ENCODE results near the gene ACP2. TPM values are rescaled to one million over a fixed set of nuclear protein-coding genes. Genes with fewer than 3 reads are reported as not detected.

The ACP2 gene
- total RNA-seq, 1 experiment from 2014 or later: 18.7 TPM

DNA sequence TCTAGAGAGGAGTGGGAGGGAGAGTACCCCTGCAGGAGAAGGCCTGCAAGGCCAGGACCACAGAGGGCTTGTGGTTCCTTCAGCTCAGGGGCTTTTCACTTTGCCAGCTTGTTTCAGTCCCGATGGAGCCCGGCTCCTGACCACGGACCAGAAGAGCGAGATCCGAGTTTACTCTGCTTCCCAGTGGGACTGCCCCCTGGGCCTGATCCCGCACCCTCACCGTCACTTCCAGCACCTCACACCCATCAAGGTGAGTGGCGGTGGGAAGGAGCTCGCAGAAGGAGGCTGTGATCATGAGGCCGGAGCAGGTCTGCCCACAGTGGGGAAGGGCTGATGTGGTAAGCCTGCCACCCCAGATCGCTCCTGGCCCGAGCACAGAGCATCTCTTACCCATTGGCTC, 13.5 kb downstream of the ACP2 start:
- TF ChIP-seq AR (CRISPR knock-in tag; IDR thresholded peaks at IDR 0.05) (no peak), ZBTB21 (CRISPR knock-in tag; IDR thresholded peaks at IDR 0.05; ENCODE audit: borderline replicate concordance) (no peak), MYBL2 (CRISPR knock-in tag; IDR thresholded peaks at IDR 0.05) (no peak), ZNF532 (CRISPR knock-in tag; IDR thresholded peaks at IDR 0.05; ENCODE audit: borderline replicate concordance) (no peak), OVOL2 (CRISPR knock-in tag; IDR thresholded peaks at IDR 0.05; ENCODE audit: borderline replicate concordance) (no peak), ELF4 (CRISPR knock-in tag; IDR thresholded peaks at IDR 0.05; ENCODE audit: low read depth) (no peak), ATF1 (CRISPR knock-in tag; IDR thresholded peaks at IDR 0.05) (no peak), ZNF423 (CRISPR knock-in tag; IDR thresholded peaks at IDR 0.05) (no peak), ZNF425 (CRISPR knock-in tag; conservative IDR thresholded peaks at IDR 0.05) (no peak), NFE2L1 (CRISPR knock-in tag; IDR thresholded peaks at IDR 0.05) (no peak), ESRRA (CRISPR knock-in tag; IDR thresholded peaks at IDR 0.05; ENCODE audit: borderline replicate concordance) (no peak), ZNF396 (CRISPR knock-in tag; IDR thresholded peaks at IDR 0.05; ENCODE audit: borderline replicate concordance) (no peak), E2F5 (CRISPR knock-in tag; IDR thresholded peaks at IDR 0.05) (no peak), IRF2 (CRISPR knock-in tag; IDR thresholded peaks at IDR 0.05; ENCODE audit: borderline replicate concordance, low read depth) (no peak), ATF6 (CRISPR knock-in tag; IDR thresholded peaks at IDR 0.05) (no peak), ZNF416 (CRISPR knock-in tag; IDR thresholded peaks at IDR 0.05) (no peak), HMGXB4 (CRISPR knock-in tag; IDR thresholded peaks at IDR 0.05) (no peak)
- Mint-ChIP-seq H3K27ac (no peak overlapping the region), H3K36me3 (peaks cover 57% of the 10 kb centered on the region), H3K9me3 (no peaks in the 10 kb centered on the region), H3K4me3 (no peak overlapping the region), H3K27me3 (ENCODE audit: low read depth) (no peaks in the 10 kb centered on the region), H3K4me1 (peaks cover 3% of the 10 kb centered on the region; the same call in 1 of the 2 replicates)
- ChIA-PET POLR2A (interaction anchor here (2.4 to 2.5 kb wide), 2 partner anchors 14 to 50 kb away, joined by 12 to 17 read pairs; partner anchors contain the start of gene ACP2), CTCF (interaction anchor here (0.6 to 7.2 kb wide), 8 partner anchors 13 to 120 kb away, joined by 3 to 84 read pairs (median 6); partner anchors contain the start of genes ACP2, NR1H3 and PACSIN3)
- ATAC-seq (no peak), DNase-seq (ENCODE audit: low spot score) (no peak)
